HTR-8/SVneo (cell line): Measurements from ENCODE around the gene CWC27.

Source experiments
- DNase-seq: peaks from one replicate; pipeline ENCODE4 v3.0.0; 2011; ENCODE audit warnings: low spot score, mixed read lengths; ENCODE audit not compliant: insufficient read length
- FAIRE-seq: peaks from 2 replicates; lab custom pipeline; 2011; peaks lifted over from hg19 to GRCh38; lab: Jason Lieb, UNC

CWC27 gene

GRCh38 chr5:64835266-64835665 is 66.5 kb downstream of the CWC27 start:
- no peak for DNase-seq
- FAIRE-seq: no peak

- DNase-seq (no peak), FAIRE-seq (peak; percentile 28)
Observed at GRCh38 chr5:64836190-64836755, 67.5 kb downstream of the CWC27 start.

GRCh38 chr5:64836786-64837185 is 68.1 kb downstream of the CWC27 start:
- no peak for FAIRE-seq

GRCh38 chr5:64838376-64838775 is 69.6 kb downstream of the CWC27 start:
- FAIRE-seq (no peak), DNase-seq (no peak)

More at GRCh38 chr5:64836786-64837185, 68.1 kb downstream of the CWC27 start:
- DNase-seq: no peak

GRCh38 chr5:64838803-64839202 is 70.1 kb downstream of the CWC27 start:
- no peak for FAIRE-seq
- no peak for DNase-seq

- FAIRE-seq: no peak
- no peak for DNase-seq
Observed at GRCh38 chr5:64839936-64840335, 71.2 kb downstream of the CWC27 start.

GRCh38 chr5:64840958-64841357 is 72.2 kb downstream of the CWC27 start:
- DNase-seq: no peak

GRCh38 chr5:64853777-64854176 is 85.0 kb downstream of the CWC27 start:
- FAIRE-seq (no peak), DNase-seq (no peak)

More at GRCh38 chr5:64840958-64841357, 72.2 kb downstream of the CWC27 start:
- no peak for FAIRE-seq

- no peak for DNase-seq
- no peak for FAIRE-seq
Observed at GRCh38 chr5:64854855-64855254, 86.1 kb downstream of the CWC27 start.

- DNase-seq (no peak), FAIRE-seq (no peak)
Observed at GRCh38 chr5:64859881-64860280, 91.2 kb downstream of the CWC27 start.

- DNase-seq: no peak
- no peak for FAIRE-seq
Observed at GRCh38 chr5:64861281-64861680, 92.6 kb downstream of the CWC27 start.

- FAIRE-seq (no peak), DNase-seq (no peak)
Observed at GRCh38 chr5:64864171-64864570, 95.4 kb downstream of the CWC27 start.

GRCh38 chr5:64865662-64866061 is 96.9 kb downstream of the CWC27 start:
- no peak for FAIRE-seq
- no peak for DNase-seq

GRCh38 chr5:64869419-64869818 is 100.7 kb downstream of the CWC27 start:
- FAIRE-seq (no peak), DNase-seq (peak; percentile 1)

- FAIRE-seq: no peak
- DNase-seq: no peak
Observed at GRCh38 chr5:64872044-64872443, 103.3 kb downstream of the CWC27 start.

- DNase-seq (no peak), FAIRE-seq (no peak)
Observed at GRCh38 chr5:64873441-64873840, 104.7 kb downstream of the CWC27 start.

GRCh38 chr5:64874753-64875152 is 106.0 kb downstream of the CWC27 start:
- FAIRE-seq (no peak), DNase-seq (no peak)

- FAIRE-seq (no peak), DNase-seq (no peak)
Observed at GRCh38 chr5:64876203-64876602, 107.5 kb downstream of the CWC27 start.

- FAIRE-seq (no peak), DNase-seq (no peak)
Observed at GRCh38 chr5:64880821-64881220, 112.1 kb downstream of the CWC27 start.

GRCh38 chr5:64883912-64884311 is 115.2 kb downstream of the CWC27 start:
- FAIRE-seq (no peak), DNase-seq (no peak)

- no peak for FAIRE-seq
Observed at GRCh38 chr5:64884541-64884940, 115.8 kb downstream of the CWC27 start.

GRCh38 chr5:64887910-64888309 is 119.2 kb downstream of the CWC27 start:
- DNase-seq (no peak), FAIRE-seq (no peak)

More at GRCh38 chr5:64884541-64884940, 115.8 kb downstream of the CWC27 start:
- DNase-seq: no peak

- DNase-seq (no peak), FAIRE-seq (no peak)
Observed at GRCh38 chr5:64895748-64896147, 127.0 kb downstream of the CWC27 start.
